HG03060 (cell line): ENCODE measurements around the gene ANKRD55.
"Not testable (repeated sequence)": the region's sequence is repeated elsewhere in the genome, so short reads cannot be mapped to it uniquely, and the experiment has no call there.

ENCODE experiments used
- ATAC-seq: cut with Tn5 transposase; IDR thresholded peaks from one replicate; pipeline ENCODE4 v1.9.1; 2021; ENCODE audit warnings: low read depth, moderate number of reproducible peaks; ENCODE audit not compliant: unreplicated experiment

The ANKRD55 gene

GRCh38 chr5:56085193-56085592 lies 147.9 kb downstream of the ANKRD55 start:
- no peak for ATAC-seq

GRCh38 chr5:56083286-56083854 lies 149.8 kb downstream of the ANKRD55 start:
- no peak for ATAC-seq

GRCh38 chr5:56081053-56081642 lies 152.0 kb downstream of the ANKRD55 start:
- ATAC-seq, result peak; percentile 34

- ATAC-seq, result peak; percentile 67
Measured at GRCh38 chr5:56080375-56081052, 152.6 kb downstream of the ANKRD55 start.

- not testable (repeated sequence) for ATAC-seq
Measured at GRCh38 chr5:56079157-56079500, 154.0 kb downstream of the ANKRD55 start.

GRCh38 chr5:56078278-56079156 lies 154.6 kb downstream of the ANKRD55 start:
- ATAC-seq, result no peak

GRCh38 chr5:56077796-56078233 lies 155.3 kb downstream of the ANKRD55 start:
- ATAC-seq, result no peak

- ATAC-seq, result no peak
Measured at GRCh38 chr5:56076486-56076885, 156.6 kb downstream of the ANKRD55 start.

- ATAC-seq, result no peak
Measured at GRCh38 chr5:56075361-56075760, 157.8 kb downstream of the ANKRD55 start.

- ATAC-seq, result no peak
Measured at GRCh38 chr5:56072863-56073766, 160.0 kb downstream of the ANKRD55 start.

GRCh38 chr5:56071470-56071869 lies 161.7 kb downstream of the ANKRD55 start:
- ATAC-seq, result no peak

- ATAC-seq, result no peak
Measured at GRCh38 chr5:56070851-56071465, 162.2 kb downstream of the ANKRD55 start.

GRCh38 chr5:56069652-56070226 lies 163.4 kb downstream of the ANKRD55 start:
- no peak for ATAC-seq

GRCh38 chr5:56066931-56067450 lies 166.1 kb downstream of the ANKRD55 start:
- no peak for ATAC-seq

GRCh38 chr5:56064984-56065383 lies 168.1 kb downstream of the ANKRD55 start:
- no peak for ATAC-seq

- no peak for ATAC-seq
Measured at GRCh38 chr5:56060276-56061110, 172.6 kb downstream of the ANKRD55 start.

- no peak for ATAC-seq
Measured at GRCh38 chr5:56059854-56060253, 173.3 kb downstream of the ANKRD55 start.

GRCh38 chr5:56056875-56057274 lies 176.3 kb downstream of the ANKRD55 start:
- peak; percentile 56 for ATAC-seq
